Hematopoietic multipotent progenitor cell treated with erythropoietin and hydrocortisone succinate and interleukin-3 and kit ligand, for 4 days (in vitro differentiated cells): ENCODE results near the gene ZNRD2.

Experiments
- DNase-seq: peaks from one replicate; pipeline ENCODE4 v3.0.0-alpha.2; 2015

ZNRD2 gene

GRCh38 chr11:65589444-65590239 lies 19.4 kb downstream of the ZNRD2 start:
- DNase-seq: peak; percentile 89

GRCh38 chr11:65590240-65590738 lies 20.0 kb downstream of the ZNRD2 start:
- no peak for DNase-seq

- no peak for DNase-seq
Observed at GRCh38 chr11:65591939-65592857, 21.9 kb downstream of the ZNRD2 start.

GRCh38 chr11:65592858-65593517 lies 22.7 kb downstream of the ZNRD2 start:
- no peak for DNase-seq

- peak; percentile 77 for DNase-seq
Observed at GRCh38 chr11:65593518-65594414, 23.5 kb downstream of the ZNRD2 start.

GRCh38 chr11:65595131-65595530 lies 24.9 kb downstream of the ZNRD2 start:
- peak; percentile 70 for DNase-seq

- DNase-seq: peak; percentile 58
Observed at GRCh38 chr11:65595543-65596281, 25.4 kb downstream of the ZNRD2 start, which contains the start of gene KCNK7. Gene KCNK7, minus strand, starts transcription at chr11:65595800. Its CDS starts 28 bp downstream, at chr11:65595772.

- no peak for DNase-seq
Observed at GRCh38 chr11:65596520-65596919, 26.2 kb downstream of the ZNRD2 start.

GRCh38 chr11:65598258-65598699 lies 28.0 kb downstream of the ZNRD2 start:
- DNase-seq: no peak

GRCh38 chr11:65599216-65599954 lies 29.1 kb downstream of the ZNRD2 start:
- no peak for DNase-seq

GRCh38 chr11:65599955-65600246 lies 29.6 kb downstream of the ZNRD2 start:
- no peak for DNase-seq

GRCh38 chr11:65604258-65604657 lies 34.0 kb downstream of the ZNRD2 start:
- no peak for DNase-seq

- peak; percentile 54 for DNase-seq
Observed at GRCh38 chr11:65606876-65607613, 36.8 kb downstream of the ZNRD2 start.

- no peak for DNase-seq
Observed at GRCh38 chr11:65607614-65608426, 37.5 kb downstream of the ZNRD2 start.

- peak; percentile 71 for DNase-seq
Observed at GRCh38 chr11:65609229-65609628, 39.0 kb downstream of the ZNRD2 start.

GRCh38 chr11:65609665-65610064 lies 39.4 kb downstream of the ZNRD2 start:
- no peak for DNase-seq

GRCh38 chr11:65610404-65610803 lies 40.1 kb downstream of the ZNRD2 start:
- no peak for DNase-seq

GRCh38 chr11:65611028-65611757 lies 40.9 kb downstream of the ZNRD2 start:
- DNase-seq: peak; percentile 79
